ENCODE results near the gene TPO.
"Not testable (repeated sequence)": the region's sequence is repeated elsewhere in the genome, so short reads cannot be mapped to it uniquely, and the experiment has no call there.

The TPO gene

DNA sequence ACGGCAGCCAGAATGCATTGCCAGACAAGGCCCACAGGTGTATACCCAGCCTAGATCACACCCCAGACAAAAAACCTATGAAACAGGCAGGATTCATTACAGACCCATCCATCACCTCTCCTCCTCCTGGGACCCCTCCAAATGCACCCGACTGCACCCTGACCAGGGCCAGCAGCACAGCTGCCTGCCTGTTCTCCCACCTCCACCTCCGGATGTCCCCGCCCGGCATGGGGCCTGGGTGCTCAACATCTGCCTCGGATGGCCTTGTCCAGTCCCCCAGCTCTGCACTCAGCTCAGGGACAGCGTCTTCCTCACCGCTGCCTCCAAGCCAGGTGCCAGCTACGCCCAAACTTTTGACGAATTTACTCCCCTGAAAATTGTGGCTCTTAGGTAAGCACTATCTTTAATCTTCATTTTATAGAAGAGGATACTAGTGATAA, 91.1 kb downstream of the TPO start:
- DNase-seq: no peak

DNA sequence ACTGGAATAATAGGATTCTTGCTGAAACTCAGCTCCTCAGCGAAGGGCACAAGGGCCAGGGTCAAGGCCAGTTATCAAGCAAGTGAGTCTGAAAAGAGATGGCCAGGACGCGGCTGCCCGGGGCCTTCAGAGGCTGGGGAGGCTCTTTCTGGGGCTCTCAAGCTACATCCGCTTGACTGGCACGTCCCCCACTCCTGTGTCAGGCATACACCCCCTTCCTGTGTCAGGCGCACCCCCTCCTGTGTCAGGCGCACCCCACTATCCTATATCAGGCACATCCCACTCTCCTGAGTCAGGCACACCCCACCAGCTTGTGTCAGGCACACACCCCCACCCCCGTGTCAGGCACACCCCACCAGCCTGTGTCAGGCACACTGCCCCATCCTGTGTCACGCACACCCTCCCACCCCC, 91.8 kb downstream of the TPO start:
- no peak for DNase-seq

DNA sequence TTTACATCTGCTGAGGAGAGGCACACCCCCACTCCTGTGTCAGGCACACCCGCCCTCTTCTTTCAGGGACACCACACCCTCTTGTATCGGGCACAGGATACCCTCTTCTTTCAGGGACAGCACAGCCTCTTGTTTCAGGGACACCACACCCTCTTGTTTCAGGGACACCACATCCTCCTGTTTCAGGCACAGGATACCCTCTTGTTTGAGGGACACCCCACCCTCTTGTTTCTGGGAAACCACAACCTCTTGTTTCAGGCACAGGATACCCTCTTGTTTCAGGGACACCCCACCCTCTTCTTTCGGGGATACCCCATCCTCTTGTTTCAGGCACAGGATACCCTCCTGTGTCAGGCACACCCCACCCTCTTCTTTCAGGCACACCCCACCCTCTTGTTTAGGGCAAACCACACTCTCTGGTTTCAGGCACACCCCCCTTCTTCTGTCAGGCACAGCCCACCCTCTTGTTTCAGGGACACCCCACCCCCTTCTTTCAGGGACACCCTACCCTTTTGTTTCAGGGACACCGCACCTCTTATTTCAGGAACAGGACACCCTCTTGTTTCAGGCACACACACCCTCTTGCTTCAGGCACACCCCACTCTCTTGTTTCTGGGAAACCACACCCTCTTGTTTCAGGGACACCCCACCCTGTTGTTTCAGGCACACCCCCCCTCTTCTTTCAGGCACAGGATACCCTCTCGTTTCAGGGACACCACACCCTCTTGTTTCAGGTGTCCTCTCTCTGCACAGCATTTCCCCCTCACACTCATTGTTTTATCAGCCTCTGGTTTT, 96.2 kb downstream of the TPO start:
- peak; percentile 60 for DNase-seq

DNA sequence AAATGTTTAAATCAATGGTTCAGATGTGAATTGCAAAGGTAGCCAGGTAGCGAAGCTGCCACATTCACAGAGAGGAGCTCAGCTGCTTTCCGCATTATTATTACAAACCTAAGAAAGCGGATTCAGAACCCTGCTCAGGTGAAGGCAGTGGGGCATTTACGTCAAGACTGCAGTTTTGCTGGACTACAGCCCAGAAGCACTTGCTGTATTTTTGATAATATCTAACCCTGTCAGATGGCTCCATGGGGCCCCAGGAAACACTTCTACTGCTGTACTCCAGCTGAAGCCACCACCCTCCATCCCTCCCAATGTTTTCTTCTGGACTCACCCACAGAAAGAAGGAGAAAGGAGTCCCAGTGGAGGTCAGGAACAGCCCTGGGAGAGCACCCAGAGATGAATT, 96.9 kb downstream of the TPO start:
- DNase-seq: peak; percentile 39

DNA sequence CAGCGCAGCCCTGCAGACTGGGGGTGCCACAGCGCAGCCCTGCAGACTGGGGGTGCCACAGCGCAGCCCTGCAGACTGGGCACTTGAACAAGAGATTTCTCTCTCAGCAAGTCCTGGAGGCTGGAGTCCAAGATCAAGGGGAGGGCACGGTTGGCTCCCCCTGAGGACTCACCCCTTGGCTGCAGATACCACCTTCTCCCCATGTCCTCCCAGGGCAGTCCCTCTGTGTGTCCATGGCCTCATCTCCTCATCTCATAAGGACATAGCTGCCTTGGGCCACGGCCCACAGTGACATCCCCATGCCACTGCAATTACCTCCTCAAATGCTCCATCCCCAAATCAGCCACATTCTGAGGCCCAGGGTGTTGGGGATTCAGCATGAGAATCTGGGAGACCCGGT, 98.2 kb downstream of the TPO start:
- DNase-seq: no peak

DNA sequence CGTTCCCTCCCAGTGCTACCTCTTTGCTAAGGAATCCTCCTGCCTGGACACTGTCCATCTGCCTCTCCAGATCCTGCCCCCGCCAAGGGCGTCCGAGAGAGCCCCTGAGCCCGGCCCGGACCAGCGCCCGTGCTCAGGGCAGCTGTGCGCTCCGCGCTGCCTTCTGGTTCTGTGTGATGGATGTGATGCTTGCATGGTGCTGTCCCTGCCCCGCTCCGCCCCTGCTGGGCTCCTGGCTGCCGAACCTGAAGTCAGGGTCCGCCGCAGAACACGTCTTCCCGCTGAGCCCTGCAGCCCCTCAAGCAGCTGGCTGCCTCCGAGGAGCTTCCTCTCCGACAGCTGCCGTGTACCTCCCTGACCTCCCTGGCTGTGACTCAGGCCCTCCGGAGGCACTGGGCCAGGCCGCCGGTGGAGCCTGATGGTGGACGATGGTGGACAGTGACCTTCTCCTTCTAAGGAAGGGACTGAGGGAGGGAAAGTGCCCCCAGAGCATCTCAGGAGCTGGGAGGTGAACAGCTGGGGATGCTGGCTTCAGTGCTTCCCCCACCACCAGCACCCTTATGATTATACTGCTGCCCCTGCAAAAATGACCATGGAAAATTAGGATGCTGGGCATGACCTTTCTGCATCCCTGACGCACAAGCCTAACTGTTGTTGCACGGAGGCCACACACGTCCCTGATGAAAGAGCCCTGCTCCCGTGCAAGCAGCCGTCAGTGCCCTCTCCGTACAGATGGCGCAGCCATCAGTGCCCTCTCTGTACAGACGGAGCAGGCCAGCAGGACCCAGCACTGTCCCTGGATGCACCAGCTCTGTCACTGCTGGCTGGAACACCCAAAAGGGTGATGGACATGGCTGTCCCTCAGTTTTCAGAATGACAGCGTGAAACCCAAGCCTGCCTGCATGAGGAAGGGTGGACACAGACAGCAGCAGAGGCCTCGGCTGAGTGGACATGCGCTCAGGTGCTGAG, 99.3 kb downstream of the TPO start:
- DNase-seq: no peak

DNA sequence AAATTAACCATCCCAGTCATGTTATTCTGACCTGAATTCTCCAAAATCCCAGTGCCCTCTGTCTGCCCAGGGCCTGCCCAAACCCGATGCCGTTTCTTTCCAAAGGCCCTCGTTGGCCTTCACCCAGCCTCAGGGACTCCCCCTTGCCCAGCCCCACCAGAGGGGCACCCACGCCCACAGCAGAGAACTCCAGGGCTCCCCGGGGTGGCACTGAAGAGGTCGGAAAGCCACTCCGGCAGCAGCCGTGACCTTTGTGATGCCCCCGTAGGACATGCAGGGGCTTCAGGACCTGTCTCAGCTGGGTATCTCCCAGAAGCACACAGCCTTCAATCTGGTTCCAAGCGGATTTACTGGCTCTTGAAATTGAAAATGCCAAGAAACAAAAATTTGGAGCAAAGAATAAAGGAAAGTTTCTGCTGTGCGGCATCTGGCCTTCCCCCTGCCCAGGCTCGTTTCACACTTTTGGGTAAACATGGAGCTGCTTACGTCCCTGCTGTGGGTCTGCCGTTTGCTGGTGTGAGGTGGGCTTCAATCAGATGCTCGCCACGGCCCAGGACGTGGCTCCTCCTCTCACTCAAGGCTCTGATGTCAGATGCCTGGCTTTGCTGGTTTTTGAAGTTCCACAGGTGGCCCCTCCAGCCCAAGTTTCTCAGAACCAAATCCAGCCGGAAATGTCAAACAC, 101.3 kb downstream of the TPO start:
- DNase-seq: no peak

DNA sequence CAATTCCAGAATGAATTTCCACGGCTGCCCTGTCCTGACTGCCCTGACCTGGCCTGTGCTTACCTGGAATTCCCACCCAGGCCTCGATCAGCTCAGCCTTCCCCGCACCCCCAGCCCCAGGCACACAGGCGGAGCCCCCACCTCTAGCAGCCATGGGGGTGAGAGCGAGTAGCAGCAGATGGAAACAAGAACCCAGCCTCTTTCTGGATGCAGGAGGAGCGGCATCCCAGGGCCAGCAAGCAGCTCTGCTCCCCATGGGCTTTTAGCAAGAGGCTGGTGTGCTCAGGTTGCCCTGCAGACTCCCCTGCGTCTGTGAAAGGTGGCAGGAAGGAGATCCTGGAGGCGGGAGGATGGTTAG, 101.8 kb downstream of the TPO start:
- no peak for DNase-seq

DNA sequence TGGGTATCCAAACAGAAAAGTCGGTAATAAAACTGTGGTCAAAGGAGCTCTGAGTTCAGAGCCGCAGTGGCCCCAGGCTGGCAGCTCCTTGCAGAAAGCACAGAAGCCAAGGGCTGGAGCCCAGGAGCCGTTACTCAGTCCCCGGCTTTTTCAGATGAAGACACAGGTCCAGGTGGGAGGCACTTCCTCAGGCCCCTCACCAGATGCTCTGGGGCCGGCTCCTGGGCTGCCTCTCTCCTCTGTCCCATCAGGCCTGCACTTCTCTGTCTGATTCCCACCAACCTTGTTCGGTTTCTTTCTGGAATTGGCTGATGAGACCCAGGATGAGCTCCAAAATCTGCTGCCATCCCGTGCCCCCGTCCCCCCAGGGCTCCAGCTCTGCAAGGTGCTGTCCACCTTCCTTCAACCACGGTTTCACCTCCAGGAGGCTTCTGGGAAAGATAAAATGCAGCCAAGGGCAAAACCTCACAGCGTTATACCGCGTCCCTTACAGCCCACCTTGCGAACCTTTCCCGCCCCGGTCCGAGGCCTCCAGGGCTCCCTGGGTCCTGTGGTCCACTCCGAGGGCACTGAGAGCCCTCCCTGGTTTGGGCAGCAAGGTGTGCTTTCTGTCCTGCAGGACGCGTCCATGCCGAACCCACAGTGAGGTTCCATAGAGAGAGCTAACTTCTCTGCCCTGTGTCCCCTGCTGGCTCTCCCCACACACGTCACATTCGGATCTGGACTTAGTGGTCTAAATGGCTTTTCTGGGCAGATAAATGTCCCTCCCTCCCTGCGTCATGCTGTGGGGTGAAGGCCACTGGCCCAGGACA, 102.9 kb downstream of the TPO start:
- DNase-seq: no peak

DNA sequence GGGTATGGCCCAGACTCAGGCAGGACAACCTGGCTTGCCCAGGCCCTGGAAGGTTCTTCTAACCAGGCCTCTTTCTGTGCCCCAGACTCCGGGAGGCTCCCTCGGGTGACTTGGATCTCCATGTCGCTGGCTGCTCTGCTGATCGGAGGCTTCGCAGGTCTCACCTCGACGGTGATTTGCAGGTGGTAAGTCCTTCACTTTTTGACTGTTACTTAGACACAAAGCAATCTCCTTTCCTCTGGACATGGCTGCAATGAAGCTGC, 103.5 kb downstream of the TPO start:
- no peak for DNase-seq

DNA sequence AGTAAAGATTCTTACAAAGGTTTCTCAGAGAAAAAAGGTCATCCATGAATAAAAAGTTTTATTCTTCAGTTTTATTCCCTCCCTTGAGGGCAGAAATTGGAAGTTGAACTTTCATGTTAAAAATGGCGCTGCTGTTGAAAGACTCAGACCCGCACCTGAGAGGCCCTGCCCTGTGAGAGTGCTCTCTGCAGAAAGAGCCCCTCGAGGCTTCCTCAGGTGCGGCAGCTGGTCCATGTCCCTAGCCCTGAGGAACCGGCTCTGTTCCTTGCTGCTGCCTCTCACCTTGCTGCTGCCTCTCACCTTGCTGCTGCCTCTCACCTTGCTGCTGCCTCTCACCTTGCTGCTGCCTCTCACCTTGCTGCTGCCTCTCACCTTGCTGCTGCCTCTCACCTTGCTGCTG, 104.0 kb downstream of the TPO start:
- DNase-seq: not testable (repeated sequence)

DNA sequence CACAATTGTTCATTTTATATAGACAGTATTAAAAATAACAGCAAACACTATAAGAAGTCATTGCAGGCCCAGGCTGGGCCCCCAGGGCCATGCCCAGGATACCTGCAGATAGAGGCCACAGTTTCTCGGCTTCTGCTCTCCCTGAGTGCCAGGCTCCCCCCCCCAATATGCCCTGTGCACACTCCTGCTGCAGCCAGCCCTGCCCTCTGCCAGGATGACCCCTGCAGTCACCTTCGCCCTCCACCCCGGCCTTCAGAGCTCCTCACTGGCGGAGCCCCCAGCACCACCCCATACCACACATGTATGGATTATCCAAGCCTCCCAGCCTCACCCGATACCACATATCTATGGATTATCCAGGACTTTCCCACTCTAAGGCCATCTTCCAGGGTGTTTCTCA, 104.5 kb downstream of the TPO start:
- no peak for DNase-seq

DNA sequence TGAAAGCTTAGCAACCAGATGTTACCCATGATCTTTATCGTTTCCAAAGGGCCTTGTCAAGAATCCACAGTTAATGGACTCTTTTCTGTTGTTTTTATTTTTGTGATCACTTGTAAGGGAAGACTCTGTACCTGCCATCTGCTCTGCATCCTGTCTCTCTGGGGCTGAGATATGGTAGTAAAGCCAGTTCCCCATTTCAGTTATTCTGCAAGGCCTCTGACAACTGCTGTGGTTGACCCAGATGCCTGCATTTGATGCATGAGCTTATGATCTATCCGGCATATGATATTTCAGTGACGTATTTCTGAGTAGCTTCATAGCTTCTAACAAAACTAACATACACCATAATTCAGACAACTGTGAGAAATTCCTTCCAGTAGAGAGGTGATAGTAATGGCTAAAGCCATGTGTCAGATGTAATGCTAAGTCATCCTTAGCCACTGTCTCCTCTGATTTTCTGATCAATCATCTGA, 105.1 kb downstream of the TPO start:
- DNase-seq: peak; percentile 75

DNA sequence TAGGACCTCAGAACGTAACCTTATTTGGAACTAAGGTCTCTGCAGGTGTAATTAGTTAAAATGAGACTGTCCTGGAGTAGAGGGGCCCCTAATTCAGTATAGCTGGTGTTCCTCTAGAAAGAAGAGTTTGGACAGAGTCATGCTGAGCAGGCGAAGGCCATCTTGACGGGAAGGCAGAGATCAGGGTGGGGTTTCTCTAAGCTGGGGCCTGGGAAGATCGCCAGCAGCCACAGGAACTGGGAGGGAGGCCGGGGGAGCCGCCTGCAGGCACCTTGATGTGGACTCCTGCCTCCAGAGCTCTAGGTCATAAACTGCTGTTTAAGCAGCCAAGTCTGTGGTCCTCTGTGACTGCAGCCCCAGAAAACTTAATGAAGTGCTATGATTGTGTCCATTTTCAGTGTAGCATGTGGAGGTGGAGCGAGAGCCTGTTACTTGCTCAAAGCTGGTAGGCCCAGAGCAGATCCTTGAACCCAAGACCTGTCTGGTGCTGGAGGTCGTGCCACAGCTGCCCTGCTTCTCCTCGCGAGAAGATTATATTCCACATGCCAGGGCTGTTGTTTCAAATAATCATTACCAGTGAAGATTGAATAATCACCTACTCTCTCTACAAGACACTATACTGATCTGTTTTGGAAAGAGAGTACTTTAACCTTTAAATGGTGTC, 105.7 kb downstream of the TPO start:
- DNase-seq: peak; percentile 88

DNA sequence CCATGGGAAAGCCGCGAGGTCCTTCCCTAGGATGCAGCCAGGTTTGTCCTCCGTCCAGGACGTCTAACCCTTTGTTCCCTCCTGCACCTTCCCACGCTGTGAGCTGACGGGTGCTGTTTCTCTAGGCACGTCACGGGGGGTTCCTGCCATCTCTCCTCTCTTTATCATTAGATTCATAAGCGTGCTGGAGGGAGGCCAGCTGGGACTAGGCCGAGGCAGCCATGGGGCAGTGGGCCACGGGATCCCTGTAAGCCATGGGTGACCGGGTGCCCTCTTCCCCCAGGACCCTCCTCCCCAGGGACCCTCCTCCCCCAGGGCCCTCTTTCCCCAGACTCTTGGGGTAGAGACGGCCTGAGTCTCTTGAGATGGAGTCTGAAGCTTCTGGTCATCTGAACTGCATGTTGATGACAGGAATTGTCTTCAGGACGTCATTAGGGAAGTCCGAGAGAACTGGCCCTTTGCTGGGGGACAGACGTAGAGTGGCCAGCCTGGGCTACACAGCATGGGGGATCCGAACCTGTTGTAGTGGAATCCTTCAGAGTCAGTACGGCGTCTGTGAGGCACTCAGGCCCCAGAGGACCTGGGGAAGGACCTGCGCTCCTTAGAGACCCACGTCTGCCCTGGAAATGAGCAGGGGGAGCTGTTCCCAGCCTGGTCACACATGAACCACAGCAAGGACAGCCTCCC, 108.1 kb downstream of the TPO start:
- no peak for DNase-seq

DNA sequence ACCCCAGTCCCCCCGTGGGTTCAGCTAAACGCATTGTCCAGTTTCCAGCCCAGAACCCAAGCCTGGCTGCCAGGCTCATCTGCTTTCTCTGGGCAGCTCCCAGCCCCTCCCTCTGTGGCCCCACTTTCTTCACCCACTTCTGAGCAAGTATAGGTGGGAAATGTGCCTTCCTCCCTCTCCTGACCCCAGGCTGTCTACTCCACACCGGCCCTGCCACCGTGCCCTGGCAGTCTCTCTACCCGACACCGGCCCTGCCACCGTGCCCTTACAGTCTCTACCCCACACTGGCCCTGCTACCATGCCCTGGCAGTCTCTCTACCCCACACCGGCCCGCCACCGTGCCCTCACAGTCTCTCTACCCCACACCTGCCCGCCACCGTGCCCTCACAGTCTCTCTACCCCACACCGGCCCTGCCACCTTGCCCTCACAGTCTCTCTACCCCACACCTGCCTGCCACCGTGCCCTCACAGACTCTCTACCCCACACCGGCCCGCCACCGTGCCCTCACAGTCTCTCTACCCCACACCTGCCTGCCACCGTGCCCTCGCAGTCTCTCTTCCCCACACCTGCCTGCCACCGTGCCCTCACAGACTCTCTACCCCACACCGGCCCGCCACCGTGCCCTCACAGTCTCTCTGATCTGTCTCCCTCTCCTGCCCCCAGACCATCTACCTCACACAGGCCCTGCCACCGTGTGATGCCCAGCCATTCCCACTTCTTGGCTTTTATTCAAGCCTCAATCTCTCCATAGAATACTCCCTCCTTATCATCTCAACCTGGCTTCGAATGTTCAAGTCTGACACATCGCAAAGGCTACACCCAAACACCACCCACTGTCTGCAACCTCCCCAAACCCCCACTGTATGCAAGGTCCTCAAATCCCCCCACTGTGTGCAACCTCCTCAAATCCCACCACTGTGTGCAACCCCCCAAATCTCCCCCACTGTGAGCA, 108.9 kb downstream of the TPO start:
- DNase-seq: peak; percentile 34

DNA sequence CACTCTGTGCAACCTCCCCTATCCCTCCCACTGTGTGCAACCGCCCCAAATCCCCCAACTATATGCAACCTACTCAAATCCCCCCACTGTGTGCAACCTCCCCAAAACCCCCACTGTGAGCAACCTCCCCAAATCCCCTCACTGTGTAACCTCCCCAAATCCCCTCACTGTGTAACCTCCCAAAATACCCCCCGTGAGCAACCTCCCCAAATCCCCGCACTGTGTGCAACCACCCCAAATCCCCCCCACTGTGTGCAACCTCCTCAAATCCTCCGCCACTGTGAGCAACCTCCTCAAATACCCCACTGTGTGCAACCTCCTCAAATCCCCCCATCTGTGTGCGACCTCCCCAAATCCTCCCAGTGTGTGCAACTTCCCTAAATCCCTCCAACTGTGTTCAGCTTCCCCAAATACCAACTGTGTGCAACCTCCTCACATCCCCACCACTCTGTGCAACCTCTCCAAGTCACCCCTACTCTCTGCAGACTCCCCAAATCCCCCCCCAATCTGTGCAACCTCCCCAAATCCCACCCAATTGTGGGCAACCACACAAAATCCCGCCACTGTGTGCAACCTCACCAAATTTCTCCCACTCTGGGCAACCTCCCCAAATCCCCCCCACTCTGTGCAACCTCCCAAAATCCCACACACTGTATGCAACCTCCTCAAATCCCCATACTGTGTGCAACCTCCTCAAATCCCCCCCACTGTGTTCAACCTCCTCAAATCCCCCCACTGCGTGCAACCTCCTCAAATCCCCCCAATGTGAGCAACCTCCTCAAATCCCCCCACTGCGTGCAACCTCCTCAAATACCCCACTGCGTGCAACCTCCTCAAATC, 114.1 kb downstream of the TPO start:
- DNase-seq: no peak

DNA sequence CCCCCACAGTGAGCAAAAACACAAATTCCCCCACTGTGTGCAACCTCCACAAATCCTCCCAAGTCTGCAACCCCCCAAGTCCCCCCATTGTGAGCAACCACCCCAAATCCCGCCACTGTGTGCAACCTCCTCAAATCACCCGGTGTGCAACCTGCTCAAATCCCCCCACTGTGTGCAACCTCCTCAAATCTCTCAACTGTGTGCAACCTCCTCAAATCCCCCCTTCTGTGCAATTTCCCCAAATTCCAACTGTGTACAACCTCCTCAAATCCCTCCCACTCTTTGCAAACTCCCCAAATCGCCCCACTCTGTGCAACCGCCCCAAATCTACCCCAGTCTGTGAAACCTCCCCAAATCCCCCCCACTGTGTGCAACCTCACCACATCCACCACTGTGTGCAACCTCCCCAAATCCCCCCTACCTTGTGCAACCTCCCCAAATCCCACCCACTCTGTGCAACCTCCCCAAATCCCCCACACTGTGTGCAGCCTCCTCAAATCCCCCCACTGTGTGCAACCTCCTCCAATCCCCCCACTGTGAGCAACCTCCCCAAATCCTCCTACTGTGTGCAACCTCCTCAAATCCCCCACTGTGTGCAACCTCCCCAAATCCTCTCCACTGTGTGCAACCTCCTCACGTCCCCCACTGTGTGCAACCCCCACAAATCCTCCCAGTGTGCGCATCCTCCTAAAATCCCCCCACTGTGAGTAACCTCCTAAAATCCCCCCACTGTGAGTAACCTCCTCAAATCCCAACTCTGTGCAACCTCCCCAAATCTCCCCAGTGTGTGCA, 115.2 kb downstream of the TPO start:
- no peak for DNase-seq
